Activated CD4-positive, alpha-beta memory T cell treated with anti-CD3 and anti-CD28 coated beads, Interleukin-2, amount 10 ng/mL, durations not matched to agents 7 days and 5 days (primary cell): ENCODE measurements around the gene GCHFR. TPM values are rescaled to one million over a fixed set of nuclear protein-coding genes. Genes with fewer than 3 reads are reported as not detected.

Experiments
- CTCF ChIA-PET: fragments of 350-600 bp; sonication (Branson Sonifier 250); formaldehyde crosslinking; loops from one replicate; lab custom pipeline; 2021; ENCODE audit warnings: antibody characterized with exemption, inconsistent platforms; lab: Charles Lee
- POLR2A ChIA-PET: fragments of 350-600 bp; sonication (Branson Sonifier 250); formaldehyde crosslinking; loops from one replicate; lab custom pipeline; 2021; ENCODE audit warnings: antibody characterized with exemption; lab: Charles Lee
- DNase-seq: peaks from one replicate; pipeline ENCODE4 v3.0.0-alpha.2; 2020
- H3K27ac Mint-ChIP-seq: one replicate; pipeline ENCODE4 v1.8.0; 2021; ENCODE audit warnings: mild to moderate bottlenecking, mixed read lengths
- H3K27me3 Mint-ChIP-seq: one replicate; pipeline ENCODE4 v1.8.0; 2021; ENCODE audit warnings: mixed read lengths
- H3K36me3 Mint-ChIP-seq: one replicate; pipeline ENCODE4 v1.8.0; 2021; ENCODE audit warnings: low read depth, mixed read lengths
- H3K4me1 Mint-ChIP-seq: one replicate; pipeline ENCODE4 v1.8.0; 2021; ENCODE audit warnings: mixed read lengths
- H3K4me3 Mint-ChIP-seq: one replicate; pipeline ENCODE4 v1.8.0; 2021; ENCODE audit warnings: mild to moderate bottlenecking, mixed read lengths
- H3K9me3 Mint-ChIP-seq: one replicate; pipeline ENCODE4 v1.8.0; 2021; ENCODE audit warnings: mixed read lengths
- total RNA-seq, 2 experiments: library from RNA; stranded (reverse); gene quantifications; one replicate each; pipeline ENCODE4 v1.2.3, GENCODE V29; 2021

The GCHFR gene
- total RNA-seq = 10 to 100 TPM; 39.4 to 39.6 TPM

DNA sequence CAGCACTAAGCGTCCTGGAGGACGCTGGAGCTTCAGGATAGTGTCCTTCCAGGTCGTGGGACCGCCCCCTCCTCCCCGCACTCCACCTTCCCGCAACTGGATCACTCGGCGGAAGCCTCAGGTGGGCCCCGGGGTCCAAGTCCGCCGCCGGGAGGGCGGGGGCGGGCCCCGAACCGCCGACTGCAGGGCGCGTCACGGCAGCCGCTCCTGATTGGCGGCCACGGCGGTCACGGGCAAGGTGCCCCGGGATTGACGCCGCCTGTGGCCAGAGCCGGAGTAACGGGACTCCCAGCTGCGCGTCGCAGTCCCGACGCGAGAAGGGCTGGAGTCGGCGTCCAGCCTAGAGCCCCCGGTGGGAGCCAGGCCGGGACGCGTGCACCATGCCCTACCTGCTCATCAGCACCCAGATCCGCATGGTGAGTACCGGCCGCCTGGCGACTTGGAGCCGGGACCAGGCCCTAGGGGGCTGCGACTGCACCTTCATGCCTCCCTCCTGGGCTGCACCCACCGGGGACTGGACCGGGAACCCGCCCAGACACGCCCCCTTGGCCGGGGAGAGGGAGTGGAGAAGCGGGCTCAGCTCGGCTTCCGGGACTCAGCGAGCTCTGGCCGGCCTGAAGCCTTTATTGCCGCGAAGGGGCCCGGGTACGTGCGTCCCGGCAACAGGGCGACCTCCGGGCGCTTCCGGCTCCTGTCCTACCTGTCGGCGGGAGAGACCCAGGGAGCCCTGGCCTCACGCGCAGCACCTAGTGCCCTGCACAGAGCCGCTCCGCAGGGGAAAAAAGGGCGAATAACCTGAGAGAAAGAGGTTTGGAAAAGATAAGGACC is at the start of gene GCHFR:
TSS of gene GCHFR (plus strand) at position 268 of the 828 bp plus-strand sequence. CDS start at position 381, 113 bp downstream.
- H3K36me3 Mint-ChIP-seq = peaks cover 4% of the 10 kb centered on the region
- peaks cover 43% of the 10 kb centered on the region for H3K4me1 Mint-ChIP-seq
- H3K4me3 Mint-ChIP-seq = peak within 1 kb of the TSS; percentile 76
- ChIA-PET CTCF (interaction anchor here (0.8 to 2.8 kb wide), 8 partner anchors 12 to 175 kb away, joined by 3 to 10 read pairs (median 7); partner anchors contain the start of genes DNAJC17 and ZFYVE19), POLR2A (interaction anchor here (0.5 to 4.9 kb wide), 17 partner anchors 7 to 195 kb away, joined by 3 to 36 read pairs (median 6); partner anchors contain the start of genes RAD51, RMDN3 and RPUSD2)
- H3K27me3 Mint-ChIP-seq = no peaks in the 10 kb centered on the region
- H3K9me3 Mint-ChIP-seq = no peaks in the 10 kb centered on the region
- H3K27ac Mint-ChIP-seq = peak within 1 kb of the TSS; percentile 83
- peak; percentile 77 for DNase-seq

DNA sequence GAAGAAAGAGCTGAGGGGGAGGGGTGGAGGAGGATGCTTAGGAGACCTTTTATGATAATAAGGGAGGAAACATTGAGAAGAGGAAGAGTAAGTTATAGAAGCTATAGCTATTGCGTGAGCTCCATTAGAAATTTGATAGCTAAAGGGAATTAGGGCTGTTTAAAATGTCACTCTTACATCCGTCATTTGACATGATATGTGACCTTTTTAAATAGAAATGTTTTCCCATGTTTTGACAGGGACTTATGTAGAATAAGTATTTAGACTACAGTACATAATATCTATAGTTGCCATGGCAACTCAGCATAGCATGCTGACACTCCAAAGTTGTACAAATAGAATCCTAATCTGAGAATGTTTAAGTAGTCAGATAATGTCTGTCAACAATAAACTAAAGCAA is 49.7 kb upstream of the GCHFR start:
- H3K9me3 Mint-ChIP-seq = no peaks in the 10 kb centered on the region
- no peak overlapping the region for H3K27ac Mint-ChIP-seq
- peaks cover 59% of the 10 kb centered on the region for H3K36me3 Mint-ChIP-seq
- no peak overlapping the region for H3K4me3 Mint-ChIP-seq
- CTCF ChIA-PET = no interaction called here
- H3K4me1 Mint-ChIP-seq = no peaks in the 10 kb centered on the region
- POLR2A ChIA-PET = interaction anchor here (0.6 to 3.7 kb wide), 3 partner anchors 17 to 1496 kb away, joined by 4 to 22 read pairs (median 4); partner anchors contain the start of gene RAD51
- no peak for DNase-seq
- no peaks in the 10 kb centered on the region for H3K27me3 Mint-ChIP-seq

DNA sequence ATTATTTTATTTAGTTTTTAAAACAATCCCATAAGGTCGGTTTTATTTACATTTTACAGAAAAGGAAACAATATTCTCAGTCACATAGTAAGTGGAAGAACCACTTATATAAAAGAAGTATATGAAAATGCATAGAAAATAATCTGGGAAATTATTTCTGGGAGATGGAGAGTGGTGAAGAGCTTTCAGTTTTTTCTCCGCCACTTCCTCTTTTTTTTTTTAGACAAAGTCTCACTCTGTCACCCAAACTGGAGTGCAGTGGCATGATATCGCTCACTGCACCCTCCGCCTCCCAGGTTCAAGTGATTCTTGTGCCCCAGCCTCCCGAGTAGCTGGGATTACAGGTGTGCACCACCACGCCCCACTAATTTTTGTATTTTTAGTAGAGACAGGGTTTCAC is 47.7 kb upstream of the GCHFR start:
- Mint-ChIP-seq H3K27ac (no peak overlapping the region), H3K36me3 (peaks cover 60% of the 10 kb centered on the region)

DNA sequence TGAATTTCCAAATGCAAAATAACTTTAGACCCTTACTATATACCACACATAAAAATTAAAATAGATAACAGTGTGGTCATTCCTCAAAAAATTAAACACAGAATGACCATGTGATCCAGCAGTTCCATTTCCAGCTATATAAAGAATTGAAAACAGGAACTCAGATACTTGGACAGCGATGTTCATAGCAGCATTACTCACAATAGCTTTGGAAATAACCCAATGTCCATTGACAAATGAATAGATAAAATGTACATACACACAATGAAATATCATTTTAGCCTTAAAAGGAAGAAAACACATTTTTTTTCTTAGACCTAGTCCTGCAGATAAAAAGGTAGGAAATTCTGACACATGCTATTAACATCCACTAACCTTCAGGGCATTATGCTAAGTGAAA is 42.2 kb upstream of the GCHFR start:
- Mint-ChIP-seq H3K36me3 (peaks cover 54% of the 10 kb centered on the region), H3K9me3 (no peaks in the 10 kb centered on the region), H3K4me1 (peaks cover 16% of the 10 kb centered on the region), H3K27me3 (no peaks in the 10 kb centered on the region), H3K27ac (no peak overlapping the region), H3K4me3 (no peak overlapping the region)
- ChIA-PET CTCF (no interaction called here), POLR2A (no interaction called here)
- DNase-seq = no peak

More for the DNA sequence above, 47.7 kb upstream of the GCHFR start:
- POLR2A ChIA-PET = no interaction called here
- Mint-ChIP-seq H3K27me3 (no peaks in the 10 kb centered on the region), H3K9me3 (no peaks in the 10 kb centered on the region), H3K4me3 (no peak overlapping the region), H3K4me1 (peaks cover 2% of the 10 kb centered on the region)
- no peak for DNase-seq
- CTCF ChIA-PET = no interaction called here

DNA sequence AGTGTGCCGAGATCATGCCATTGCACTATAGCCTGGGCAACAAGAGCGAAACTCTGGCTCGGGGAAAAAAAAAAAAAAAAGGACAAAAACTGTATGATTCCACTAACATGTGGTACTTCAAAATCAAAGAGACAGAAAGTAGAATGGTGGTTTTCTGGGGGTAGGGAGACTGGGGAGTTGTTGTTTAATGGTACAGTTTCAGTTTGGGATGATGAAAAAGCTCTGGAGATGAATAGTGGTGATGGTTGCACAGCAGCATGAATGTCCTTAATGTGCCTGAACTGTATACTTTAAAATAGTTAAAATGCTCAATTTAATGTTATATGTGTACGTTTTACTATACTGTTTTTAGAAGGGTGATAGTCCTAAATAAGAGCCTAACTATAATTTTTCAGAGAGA is 41.5 kb upstream of the GCHFR start:
- no peaks in the 10 kb centered on the region for H3K27me3 Mint-ChIP-seq
- no peak for DNase-seq
- CTCF ChIA-PET = no interaction called here
- POLR2A ChIA-PET = interaction anchor here (1.8 kb wide), 1 partner anchor 41 kb away, joined by 5 read pairs; the partner anchor contains the start of gene GCHFR
- peaks cover 52% of the 10 kb centered on the region for H3K36me3 Mint-ChIP-seq
- H3K9me3 Mint-ChIP-seq = no peaks in the 10 kb centered on the region
- H3K27ac Mint-ChIP-seq = peak overlapping the region; percentile 41
- H3K4me3 Mint-ChIP-seq = no peak overlapping the region
- H3K4me1 Mint-ChIP-seq = peaks cover 16% of the 10 kb centered on the region

DNA sequence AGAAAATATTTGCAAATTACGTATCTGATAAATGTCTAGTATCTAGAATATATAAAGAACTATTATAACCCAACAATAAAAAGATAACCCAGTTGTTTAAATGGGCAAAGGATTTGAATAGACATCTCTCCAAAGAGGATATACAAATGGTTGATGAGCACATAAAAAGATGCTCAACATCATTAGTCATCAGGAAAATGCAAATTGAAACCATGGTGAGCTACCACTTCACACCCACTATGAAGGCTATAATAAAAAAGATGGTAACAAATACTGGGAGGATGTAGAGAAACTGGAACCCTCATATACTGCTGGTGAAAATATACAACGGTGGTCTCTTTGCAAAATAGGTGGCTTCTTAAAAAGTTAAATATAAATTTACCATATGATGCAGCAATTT is 40.9 kb upstream of the GCHFR start:
- Mint-ChIP-seq H3K9me3 (no peaks in the 10 kb centered on the region), H3K4me1 (peaks cover 16% of the 10 kb centered on the region), H3K36me3 (peaks cover 49% of the 10 kb centered on the region), H3K27ac (no peak overlapping the region), H3K4me3 (no peak overlapping the region), H3K27me3 (no peaks in the 10 kb centered on the region)
- DNase-seq = no peak
- CTCF ChIA-PET = interaction anchor here (1.1 kb wide), 1 partner anchor 28 kb away, joined by 3 read pairs; the partner anchor contains the start of gene RAD51
- POLR2A ChIA-PET = interaction anchor here (0.7 to 1.8 kb wide), 3 partner anchors 16 to 46 kb away, joined by 3 to 5 read pairs (median 3); partner anchors contain the start of gene GCHFR

DNA sequence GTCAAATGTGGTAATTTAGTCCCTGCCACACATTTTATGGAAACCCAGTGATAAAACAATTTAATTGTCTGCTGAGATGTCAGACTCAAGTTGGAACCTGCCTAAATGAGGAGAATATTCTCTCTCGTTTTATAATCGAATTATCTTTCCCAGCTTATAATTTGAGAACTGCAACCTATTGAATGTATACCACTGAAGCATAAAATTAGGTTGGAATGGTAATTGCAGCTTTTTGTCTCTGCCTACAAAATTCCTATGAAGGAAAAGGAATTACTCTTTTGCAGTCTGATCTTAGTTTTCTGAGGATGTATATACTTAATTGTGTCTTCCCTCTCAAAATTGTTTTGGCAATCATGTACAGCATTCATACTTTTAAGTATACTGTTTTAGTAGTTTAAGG is 39.9 kb upstream of the GCHFR start:
- Mint-ChIP-seq H3K36me3 (peaks cover 48% of the 10 kb centered on the region), H3K27me3 (no peaks in the 10 kb centered on the region), H3K27ac (no peak overlapping the region), H3K4me3 (no peak overlapping the region), H3K9me3 (no peaks in the 10 kb centered on the region), H3K4me1 (peaks cover 16% of the 10 kb centered on the region)
- no peak for DNase-seq
- ChIA-PET POLR2A (interaction anchor here (0.7 to 1.8 kb wide), 5 partner anchors 15 to 51 kb away, joined by 3 to 5 read pairs (median 3); partner anchors contain the start of gene GCHFR), CTCF (interaction anchor here (0.6 to 1.1 kb wide), 3 partner anchors 23 to 54 kb away, joined by 3 to 6 read pairs (median 3); partner anchors contain the start of gene RAD51)

DNA sequence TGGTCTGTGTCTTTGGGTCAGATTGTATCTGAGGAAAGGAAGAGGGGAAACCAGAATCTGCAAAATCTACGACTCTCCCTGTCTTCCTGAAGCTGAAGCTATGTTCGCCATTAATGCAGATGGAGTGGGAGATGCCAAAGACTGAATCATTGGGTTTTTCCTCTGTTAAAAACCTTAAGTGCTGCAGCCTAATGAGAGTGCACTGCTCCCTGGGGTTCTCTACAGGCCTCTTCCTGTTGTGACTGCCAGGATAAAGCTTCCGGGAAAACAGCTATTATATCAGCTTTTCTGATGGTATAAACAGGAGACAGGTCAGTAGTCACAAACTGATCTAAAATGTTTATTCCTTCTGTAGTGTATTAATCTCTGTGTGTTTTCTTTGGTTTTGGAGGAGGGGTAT is 32.8 kb upstream of the GCHFR start:
- peak overlapping the region; percentile 4 for H3K27ac Mint-ChIP-seq
- no peaks in the 10 kb centered on the region for H3K4me1 Mint-ChIP-seq
- no peaks in the 10 kb centered on the region for H3K27me3 Mint-ChIP-seq
- ChIA-PET CTCF (interaction anchor here (1.1 to 3.4 kb wide), 3 partner anchors 13 to 163 kb away, joined by 3 to 13 read pairs (median 6); partner anchors contain the start of gene VPS18), POLR2A (interaction anchor here (1.4 to 2.1 kb wide), 2 partner anchors 17 to 36 kb away, joined by 4 to 15 read pairs; partner anchors contain the start of gene RAD51)
- no peaks in the 10 kb centered on the region for H3K9me3 Mint-ChIP-seq
- no peak overlapping the region for H3K4me3 Mint-ChIP-seq
- no peak for DNase-seq
- H3K36me3 Mint-ChIP-seq = peaks cover 61% of the 10 kb centered on the region

DNA sequence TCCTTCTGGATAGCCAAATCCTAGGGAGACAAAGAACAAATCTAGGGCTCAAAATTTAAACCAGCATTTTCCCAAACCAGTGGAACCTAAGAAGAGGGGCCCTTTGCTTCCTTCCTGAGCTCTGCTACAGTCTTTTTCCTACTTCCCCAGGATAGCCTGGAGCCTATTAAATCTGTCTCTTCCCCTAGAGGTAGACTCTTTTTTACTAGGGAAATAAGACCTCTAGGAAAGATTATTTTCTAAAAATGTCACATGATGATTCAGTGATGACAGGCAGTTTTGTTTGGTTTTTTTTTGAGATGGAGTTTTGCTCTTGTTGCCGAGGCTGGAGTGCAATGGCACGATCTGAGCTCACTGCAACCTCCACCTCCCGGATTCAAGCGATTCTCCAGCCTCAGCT is 27.3 kb upstream of the GCHFR start:
- ChIA-PET POLR2A (interaction anchor here (1.0 to 2.2 kb wide), 3 partner anchors 7 to 24 kb away, joined by 3 to 8 read pairs (median 4); no protein-coding TSS in a partner anchor), CTCF (interaction anchor here (2.1 to 2.3 kb wide), 2 partner anchors 8 to 58 kb away, joined by 5 to 9 read pairs; no protein-coding TSS in a partner anchor)
- DNase-seq = no peak
- H3K27me3 Mint-ChIP-seq = no peaks in the 10 kb centered on the region
- H3K27ac Mint-ChIP-seq = no peak overlapping the region
- no peaks in the 10 kb centered on the region for H3K9me3 Mint-ChIP-seq
- H3K36me3 Mint-ChIP-seq = peaks cover 71% of the 10 kb centered on the region
- H3K4me3 Mint-ChIP-seq = no peak overlapping the region
- H3K4me1 Mint-ChIP-seq = peaks cover 2% of the 10 kb centered on the region

DNA sequence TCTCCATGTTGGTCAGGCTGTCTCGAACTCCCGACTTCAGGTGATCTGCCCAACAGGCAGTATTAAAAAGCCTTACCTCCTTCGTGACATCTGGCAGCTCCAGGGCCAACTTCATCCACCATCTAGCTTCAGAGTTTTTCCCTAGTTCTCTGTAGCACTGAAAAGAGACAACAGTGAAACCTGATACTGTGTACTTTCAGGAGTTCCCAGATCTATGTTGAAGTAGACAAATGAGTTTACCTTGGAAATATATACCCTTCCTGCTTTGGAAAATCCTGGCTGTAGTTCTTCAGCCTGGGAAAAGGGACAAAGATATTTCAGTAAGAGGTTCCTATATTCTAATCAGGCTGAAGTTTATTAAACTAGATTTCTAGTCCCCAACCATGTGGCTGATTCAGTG is 26.8 kb upstream of the GCHFR start:
- Mint-ChIP-seq H3K4me3 (no peak overlapping the region), H3K4me1 (peaks cover 2% of the 10 kb centered on the region), H3K27me3 (no peaks in the 10 kb centered on the region), H3K27ac (no peak overlapping the region), H3K9me3 (no peaks in the 10 kb centered on the region), H3K36me3 (peaks cover 66% of the 10 kb centered on the region)
- POLR2A ChIA-PET = interaction anchor here (1.0 to 3.6 kb wide), 4 partner anchors 7 to 168 kb away, joined by 3 to 17 read pairs (median 6); partner anchors contain the start of genes RAD51 and RPUSD2
- no peak for DNase-seq
- CTCF ChIA-PET = interaction anchor here (2.1 kb wide), 1 partner anchor 7 kb away, joined by 9 read pairs; no protein-coding TSS in a partner anchor

DNA sequence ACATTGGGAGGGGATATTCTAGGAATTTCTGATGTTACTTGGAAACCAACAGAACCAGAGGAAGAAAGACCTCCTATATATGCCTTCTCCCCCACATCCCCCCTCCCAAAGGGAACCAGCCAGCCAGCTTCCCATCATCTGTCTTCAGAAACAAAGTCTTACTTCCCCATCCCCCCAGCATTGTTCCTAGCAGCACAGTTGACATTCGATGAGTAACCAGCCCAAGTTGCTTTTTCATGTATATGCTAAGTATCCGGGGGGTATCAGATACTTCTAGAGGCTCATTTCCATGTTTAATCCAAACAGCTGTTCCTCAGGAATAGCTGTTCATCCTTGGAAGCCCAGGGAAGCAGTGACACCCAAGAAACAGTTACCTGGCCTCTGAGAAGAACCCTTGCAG is 24.8 kb upstream of the GCHFR start:
- Mint-ChIP-seq H3K9me3 (no peaks in the 10 kb centered on the region), H3K4me3 (no peak overlapping the region), H3K27ac (no peak overlapping the region), H3K36me3 (peaks cover 70% of the 10 kb centered on the region), H3K4me1 (peaks cover 20% of the 10 kb centered on the region), H3K27me3 (no peaks in the 10 kb centered on the region)
- CTCF ChIA-PET = interaction anchor here (2.5 kb wide), 1 partner anchor 43 kb away, joined by 7 read pairs; no protein-coding TSS in a partner anchor
- POLR2A ChIA-PET = interaction anchor here (1.1 to 3.6 kb wide), 4 partner anchors 9 to 43 kb away, joined by 3 to 17 read pairs (median 4); partner anchors contain the start of gene RAD51
- DNase-seq = no peak

DNA sequence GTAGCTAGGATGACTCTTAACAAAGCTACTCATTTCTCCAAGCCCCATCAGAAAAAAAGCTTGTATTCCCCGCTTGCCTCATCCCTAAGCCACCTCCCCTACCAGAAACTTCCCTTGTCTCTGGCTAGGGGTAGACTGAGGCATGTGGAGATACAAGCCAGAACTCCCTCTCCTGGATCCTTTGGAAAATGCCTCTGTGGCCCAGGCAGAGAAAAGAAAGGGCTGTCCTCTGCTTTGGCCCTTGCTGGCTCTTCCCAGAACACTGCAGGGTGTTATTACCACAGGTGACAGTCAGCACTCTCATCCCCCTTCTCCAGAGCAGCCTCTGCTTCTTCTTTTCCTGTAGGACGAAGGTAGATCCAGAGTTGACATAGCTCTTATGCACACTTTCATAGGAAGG is 24.0 kb upstream of the GCHFR start:
- no peak overlapping the region for H3K4me3 Mint-ChIP-seq
- ChIA-PET CTCF (interaction anchor here (1.4 to 2.5 kb wide), 2 partner anchors 42 to 155 kb away, joined by 4 to 7 read pairs; no protein-coding TSS in a partner anchor), POLR2A (interaction anchor here (1.1 to 3.6 kb wide), 4 partner anchors 8 to 44 kb away, joined by 3 to 17 read pairs (median 3); partner anchors contain the start of gene RAD51)
- H3K27me3 Mint-ChIP-seq = no peaks in the 10 kb centered on the region
- peaks cover 70% of the 10 kb centered on the region for H3K36me3 Mint-ChIP-seq
- H3K27ac Mint-ChIP-seq = no peak overlapping the region
- no peak for DNase-seq
- peaks cover 28% of the 10 kb centered on the region for H3K4me1 Mint-ChIP-seq
- H3K9me3 Mint-ChIP-seq = no peaks in the 10 kb centered on the region
